ENCODE measurements around the gene TENM4.

TENM4 gene

DNA sequence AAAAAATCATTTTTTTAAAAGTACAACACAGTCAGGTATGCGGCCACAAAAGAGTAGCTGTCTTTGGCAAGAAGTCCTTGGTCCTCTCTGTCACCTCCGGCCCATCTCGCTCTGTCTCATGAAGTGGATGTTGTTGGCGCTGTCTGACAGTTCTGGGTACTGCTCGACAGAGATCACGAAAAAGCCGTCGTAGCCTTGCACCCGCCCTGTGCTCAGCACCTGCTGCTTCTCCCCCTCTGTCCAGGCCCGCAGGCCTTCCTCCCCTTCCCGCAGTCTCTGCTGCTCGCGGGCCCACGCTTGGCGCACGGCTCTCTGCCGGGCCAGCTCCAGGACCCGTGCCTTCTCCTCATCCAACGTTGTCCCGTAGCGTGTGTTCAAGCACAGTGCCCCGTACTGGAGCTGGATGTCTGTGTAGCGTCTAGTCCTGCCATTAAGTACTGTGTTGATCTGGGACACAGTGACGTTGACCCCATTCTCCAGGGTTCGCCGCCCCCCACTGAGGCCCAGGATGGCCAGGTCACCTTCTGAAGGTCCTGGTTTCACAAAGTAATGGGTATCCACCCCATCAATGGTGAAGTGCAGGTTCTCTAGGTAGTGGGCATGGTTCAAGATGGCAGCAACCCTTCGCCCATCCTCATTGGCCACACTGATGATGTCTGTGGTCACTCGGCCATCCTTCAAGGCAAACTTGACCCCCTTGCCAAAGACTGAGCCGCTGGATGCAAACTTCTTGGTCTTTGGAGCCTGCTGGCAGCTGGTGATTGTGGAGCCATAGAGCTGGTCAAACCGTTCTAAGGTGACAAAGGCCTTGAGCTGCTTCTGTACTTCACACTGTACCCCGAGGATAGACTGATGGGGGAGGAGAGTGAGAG lies 782.6 kb downstream of the TENM4 start:
- DNase-seq (ENCODE audit: low spot score), result no peak

DNA sequence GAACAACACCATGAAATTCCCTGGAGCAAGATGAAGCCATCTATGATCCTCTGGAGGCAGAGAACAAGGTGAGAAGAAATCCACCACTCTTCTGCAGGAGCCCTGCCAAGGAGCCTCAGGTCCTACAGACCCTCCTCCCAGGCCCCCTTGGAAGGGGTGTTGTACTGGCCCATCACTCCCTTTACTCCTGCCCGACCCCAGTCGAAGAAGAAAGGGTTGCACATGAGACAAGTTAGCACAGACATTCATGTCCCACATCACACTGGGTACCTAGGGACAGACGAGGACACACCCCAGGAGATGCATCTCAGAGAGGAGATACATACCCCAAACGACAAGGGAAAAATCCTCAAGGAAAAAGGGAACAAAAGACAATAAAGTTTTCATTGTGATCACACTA lies 783.4 kb downstream of the TENM4 start:
- no peak for DNase-seq (ENCODE audit: low spot score)

DNA sequence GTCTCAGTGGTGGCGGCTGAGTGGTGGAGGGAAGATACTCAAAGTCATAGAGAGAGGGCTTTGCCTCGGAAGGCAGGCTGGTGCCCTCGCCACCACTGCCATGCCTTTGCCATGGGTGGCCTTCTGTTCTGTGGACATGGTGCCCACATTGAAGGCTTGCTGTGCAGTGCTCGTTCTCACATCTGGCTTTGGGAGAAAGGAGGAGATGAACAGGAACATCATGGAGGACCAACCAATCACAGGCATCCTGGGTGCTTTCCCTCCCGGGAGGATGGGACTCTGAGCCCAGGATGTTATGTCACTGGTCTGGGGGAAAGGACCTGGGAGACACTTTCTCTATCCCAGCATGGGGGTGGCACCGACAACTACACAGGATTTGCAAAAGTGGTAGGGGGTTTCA lies 783.8 kb downstream of the TENM4 start:
- no peak for DNase-seq (ENCODE audit: low spot score)

DNA sequence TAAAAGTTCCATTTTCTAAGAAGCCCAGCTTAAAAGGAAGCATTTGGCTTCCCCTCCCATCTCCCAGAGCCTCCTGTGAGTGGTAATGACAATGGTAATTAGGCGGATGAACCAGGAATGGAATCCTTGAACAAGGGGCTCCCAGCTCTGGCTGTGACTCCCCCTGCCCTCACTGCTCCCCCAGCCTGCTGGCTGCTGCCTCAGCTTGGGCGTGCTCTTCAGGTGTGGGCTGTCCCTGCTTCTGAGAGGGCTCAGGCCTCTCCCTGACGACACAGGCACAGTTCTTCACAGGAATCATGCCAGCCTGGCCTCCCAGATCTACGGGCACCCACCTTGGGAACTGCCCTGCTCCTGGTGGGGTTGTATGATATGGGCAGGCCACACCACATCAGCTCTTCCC lies 784.5 kb downstream of the TENM4 start:
- DNase-seq (ENCODE audit: low spot score), result no peak

DNA sequence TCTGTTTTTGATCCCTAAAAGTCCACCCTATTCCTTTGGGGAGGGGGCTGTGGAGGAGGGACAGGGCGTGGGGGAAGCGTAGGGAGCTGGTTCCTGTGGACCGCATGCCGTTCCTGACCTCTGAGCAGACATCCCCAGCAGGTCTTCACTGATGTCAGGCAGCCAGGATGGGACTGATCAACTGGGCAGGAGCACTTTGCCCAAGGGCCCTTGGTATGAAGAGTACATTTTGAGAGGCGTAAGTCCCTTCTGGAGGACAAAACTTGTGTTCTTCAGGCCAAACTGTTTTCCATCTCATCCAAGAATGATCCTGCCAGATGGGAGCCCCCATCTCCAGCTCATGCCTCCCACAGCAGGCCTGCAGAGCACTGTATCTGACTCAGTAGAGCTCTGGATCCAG lies 785.3 kb downstream of the TENM4 start:
- DNase-seq (ENCODE audit: low spot score), result no peak

DNA sequence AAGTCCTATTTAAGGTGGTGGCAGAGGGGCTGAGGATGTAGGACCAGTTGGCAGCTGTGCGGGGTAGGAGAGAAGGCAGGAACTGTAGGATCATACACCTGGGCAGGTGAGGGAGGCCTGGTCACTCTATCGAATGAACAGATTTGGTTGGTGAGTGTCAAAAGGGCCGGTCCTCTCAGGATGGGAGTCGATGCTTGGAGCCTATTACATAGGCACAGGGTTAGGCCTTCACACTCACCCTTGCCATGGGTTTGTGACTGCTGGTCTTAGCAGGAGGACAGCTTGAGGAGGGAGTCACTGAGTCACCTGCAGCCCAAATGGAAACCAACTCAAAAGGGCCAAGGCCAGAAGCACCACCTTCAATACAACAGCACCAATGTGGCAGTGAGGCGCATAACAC lies 786.0 kb downstream of the TENM4 start:
- no peak for DNase-seq (ENCODE audit: low spot score)

DNA sequence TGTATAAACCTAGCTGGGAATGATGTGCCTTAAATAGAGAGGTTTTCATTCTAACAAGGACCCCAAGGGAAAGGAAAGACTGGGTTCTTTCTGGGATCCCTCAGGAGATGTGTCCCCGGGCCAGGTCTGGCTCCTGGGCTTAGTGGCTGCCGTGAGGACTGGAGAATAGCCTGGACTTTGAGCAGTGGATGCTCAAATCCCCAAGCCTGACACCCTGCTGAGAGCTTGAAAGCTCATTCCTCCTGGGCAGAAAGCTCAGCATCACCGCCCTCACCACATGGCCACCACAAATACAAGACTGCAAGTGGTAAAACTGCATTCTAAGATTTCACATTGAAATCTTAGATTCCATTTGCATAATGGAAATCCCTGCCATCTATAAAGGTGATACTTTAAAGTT lies 786.8 kb downstream of the TENM4 start:
- no peak for DNase-seq (ENCODE audit: low spot score)

DNA sequence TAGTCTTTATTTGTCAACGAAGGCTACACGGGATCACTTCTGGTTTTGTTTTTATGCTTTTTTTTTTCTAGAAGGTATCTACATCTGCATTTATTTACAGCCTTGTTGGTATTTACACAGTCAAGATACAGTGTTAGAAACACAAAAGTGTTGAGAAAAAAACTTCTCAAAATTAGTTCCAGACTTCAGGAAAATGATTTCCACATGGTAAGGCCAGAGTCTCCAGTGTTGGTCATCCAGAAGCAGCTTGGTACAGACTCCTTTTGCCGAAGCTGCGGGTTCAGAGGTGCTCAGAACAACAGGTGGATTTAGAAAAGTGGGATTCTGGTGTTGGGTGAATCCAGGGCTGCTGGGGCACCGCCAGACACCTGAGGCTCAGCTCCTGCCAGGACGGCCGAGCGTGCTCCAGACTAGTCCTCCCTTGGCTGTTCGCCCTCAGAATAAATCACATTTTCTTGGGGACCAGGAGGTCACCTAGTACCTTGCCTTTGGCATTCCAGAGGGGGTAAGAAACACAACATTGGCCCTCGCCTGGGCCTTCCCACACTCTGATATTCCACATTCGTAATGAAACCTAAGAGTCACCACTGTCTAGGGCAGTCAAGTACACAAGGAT lies 787.4 kb downstream of the TENM4 start:
- DNase-seq (ENCODE audit: low spot score), result no peak

DNA sequence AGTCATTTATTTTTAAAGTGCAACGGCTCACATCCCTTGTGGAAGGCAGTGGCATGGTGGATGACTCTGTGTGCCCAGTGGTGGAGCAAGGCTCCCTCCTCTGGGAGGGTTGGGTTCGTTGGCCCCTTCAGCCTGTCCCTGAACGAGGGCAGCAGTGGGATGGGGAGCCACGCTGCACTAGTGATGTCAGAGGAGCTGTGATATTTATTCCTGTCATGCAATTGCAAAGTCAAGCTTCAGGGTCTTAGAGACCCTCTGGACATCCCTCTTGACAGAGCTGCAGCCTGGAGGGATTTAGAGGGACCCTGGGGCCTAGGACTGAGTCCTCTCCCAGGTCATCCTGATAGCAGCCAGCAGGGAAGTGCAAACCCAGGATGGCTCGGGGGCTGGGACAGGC lies 788.0 kb downstream of the TENM4 start:
- DNase-seq (ENCODE audit: low spot score), result no peak

DNA sequence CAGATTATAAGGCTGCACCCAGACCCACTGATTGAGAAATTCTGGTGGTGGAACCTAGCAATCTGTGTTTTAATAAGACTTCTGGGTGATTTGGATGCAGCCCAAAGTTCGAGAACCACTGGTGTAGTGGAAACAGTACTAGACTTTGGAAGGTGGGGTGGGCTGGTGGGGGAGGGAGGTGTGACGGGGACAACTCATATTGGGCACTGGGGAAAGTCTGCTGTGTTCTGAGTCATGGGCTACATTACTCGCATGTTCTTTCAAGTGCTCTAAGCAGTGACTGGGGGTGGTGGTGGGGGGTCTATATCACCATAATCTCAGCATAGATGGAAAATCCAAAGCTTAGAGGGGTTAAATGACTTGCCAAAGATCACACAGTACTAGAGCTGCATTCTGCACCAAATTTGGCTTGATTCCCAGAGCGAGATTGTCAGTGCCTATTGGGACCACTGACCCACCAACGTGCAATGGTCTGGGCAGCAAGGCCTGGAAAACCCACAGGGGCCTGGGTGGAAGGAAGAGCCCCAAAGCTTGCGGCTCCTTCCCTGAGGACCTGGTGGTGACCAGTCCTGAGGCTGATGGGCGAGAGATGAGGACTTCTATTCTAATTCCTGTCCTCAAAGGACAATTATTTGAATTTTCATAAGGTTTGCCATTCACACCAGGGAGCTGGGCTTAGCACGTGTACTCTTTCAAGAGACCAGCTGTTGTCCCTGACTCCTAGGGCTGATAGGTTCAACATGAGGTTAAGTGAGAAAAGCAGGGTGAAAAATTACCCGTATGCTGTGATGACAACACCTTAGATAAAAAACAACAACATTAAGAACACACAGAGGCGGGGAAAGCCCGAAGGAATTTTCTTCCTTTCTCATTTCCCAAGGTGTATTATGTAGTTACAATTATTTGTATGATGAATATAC lies 788.6 kb downstream of the TENM4 start:
- DNase-seq (ENCODE audit: low spot score), result no peak

DNA sequence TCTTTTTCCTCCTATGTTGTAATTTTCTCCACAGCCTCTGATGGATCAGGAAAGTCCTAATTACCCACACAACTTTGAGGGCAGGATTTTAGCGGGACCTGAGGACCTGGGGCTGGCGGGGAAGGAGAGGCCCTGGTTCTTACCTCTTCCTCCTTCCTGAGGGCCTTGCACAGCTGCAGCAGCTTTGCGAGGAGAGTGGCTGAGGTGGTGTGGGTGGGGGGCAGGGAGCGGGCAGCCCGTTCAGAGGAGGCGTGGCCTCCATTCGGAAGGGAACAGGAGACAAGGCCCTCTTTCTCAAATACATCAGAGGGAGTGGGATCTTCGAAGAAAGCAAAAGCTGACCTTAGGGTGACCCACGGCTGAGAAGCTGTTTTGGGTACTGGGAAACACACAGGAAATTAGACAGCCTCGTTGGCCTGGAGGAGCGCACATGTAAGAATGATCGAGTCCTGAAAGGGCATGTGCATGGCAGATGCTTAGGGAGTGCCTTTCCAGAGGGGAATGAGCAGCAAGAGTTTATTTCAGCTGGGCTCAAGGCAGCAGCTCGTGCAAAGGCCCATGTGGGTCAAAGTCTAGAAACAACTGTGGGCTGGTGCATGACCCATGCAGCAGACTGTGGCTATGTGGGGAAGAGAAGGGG lies 789.6 kb downstream of the TENM4 start:
- no peak for DNase-seq (ENCODE audit: low spot score)

DNA sequence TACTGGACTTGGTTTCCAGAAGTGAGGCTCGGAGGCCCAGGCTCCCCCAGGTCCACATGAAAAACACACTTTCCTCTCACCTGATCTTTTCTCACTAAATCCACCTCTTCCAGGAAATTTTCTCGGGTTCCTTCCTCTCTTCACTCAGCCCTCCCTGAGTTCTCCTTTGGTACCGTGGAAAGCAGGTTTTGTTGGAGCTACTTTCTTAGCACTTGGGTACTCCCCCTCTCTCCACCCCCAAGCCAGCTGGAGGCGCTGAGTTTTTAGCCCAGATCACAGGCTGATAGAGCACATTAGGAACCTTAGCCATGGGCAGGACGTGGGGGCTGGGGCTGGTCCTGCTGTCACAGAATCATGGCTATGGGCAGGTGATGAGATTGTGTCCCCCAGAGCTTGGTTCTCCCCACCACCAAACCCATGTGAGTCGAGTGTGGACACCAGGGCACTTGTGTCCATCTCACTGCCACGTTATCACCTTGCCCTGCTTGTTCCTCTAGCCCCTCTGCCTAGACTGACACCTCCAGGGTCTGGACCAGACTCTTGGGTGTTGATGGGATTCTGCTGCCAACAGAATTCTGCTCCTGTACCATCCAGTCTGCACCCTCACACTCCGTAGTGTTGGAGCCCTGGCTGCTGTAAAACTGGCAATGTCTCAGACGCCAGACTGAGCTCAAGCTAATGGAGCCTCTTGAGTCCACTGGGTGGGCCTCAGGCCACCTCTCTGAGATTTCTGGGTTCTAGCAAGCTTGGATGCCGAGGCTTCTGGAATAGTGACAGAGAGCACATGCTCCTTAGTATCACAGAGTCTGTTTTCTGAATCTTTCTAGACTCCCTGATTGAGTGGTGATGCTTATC lies 791.2 kb downstream of the TENM4 start:
- no peak for DNase-seq (ENCODE audit: low spot score)

DNA sequence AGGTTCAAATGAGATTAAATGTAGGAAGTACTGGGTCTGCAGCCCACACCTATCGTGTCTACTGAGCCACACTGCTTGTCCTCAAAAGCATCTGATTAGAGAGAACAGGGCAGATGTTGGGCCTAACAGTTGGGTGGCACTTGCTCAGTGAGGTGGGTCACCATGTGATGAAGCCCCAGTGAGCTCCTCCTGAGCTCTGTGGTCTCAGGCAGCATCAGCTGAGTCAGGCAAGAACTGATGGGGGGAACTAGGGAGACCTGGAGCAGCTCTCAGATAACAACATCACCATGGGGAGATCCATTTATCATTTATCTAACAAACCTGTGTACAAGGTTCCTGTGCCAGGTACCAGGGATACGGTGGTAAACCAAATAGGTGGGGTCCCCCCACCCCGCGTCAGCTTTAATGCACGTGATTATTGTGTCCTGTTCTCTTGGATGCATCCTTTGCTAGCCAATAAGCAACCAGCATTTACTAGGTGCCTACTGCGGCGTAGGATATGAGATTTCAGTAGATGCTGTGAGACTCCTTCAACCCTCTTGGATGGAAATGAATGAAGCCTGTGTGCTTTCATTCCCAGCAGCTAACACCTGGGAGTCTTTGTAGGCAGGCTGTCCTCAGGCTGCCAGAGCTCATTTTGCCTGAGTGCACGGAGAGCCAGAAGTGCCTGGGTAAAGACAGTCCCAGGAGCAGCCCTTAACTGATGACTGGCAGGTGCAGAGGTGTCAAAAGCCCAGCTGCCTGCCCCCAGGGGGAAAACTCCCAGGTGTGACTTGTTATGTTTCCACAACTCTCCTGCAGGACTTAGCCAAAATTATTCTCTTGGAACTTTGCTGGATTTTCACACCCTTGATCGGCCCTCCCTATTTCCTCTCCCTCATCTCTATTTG lies 792.6 kb downstream of the TENM4 start:
- DNase-seq (ENCODE audit: low spot score), result no peak

DNA sequence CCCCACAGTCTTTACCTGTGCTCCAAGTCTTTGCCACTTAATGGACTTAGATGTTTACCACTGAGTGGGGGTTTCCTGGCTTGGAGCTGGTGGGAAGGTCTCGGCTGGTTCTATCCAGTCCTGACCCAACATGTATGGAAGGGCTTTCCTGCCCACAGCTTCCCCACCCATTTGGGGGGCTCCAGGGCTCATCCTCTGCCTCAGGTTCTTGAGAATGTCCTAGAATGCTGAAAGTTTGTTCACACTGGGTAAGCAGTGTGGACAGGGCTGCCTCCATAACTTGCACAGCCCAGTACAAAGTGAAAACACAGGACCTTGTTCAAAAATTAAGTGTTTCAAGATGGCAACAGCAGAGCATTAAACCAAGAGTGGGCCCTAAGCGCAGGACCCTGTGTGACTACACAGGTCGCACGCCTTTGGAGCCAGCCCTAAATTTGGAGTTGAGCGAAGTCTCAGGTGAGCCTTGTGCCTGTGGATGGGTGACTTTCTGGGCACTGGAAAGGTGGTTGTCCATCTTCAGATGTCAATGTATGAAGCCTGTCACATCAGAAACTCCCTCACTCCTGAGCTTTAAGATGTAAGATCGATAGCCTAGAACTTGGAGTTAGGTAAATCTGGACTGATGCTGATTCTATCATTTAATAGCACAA lies 793.4 kb downstream of the TENM4 start:
- DNase-seq (ENCODE audit: low spot score), result no peak

DNA sequence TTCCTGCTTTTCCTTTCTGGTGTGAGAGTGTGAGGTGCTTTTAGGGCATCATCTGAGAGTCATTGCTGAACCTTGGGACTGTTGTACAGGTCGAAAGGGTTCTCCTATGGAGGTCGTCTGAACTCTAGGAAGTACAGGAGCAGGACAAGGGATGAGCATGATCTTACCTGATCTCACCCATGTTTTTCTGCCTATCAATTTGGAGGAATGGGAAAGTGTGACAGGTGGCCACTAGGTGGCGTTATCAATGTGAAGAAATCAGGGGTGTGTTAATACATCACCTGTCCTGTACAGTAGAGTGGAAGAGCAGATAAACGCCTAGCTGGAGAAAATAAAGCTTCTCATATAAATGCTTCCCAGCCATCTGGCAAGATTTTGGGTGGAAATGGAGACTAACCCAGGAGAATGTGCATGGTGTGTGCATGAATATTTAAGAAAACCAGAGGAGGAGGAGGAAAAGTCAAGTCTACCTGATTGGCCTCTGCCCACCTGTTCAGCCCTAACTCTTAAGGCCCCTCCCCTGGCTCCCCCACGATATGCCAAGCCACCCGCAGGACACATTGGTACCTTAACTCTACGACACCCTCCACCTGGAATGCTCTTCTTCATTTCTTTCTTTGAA lies 794.2 kb downstream of the TENM4 start:
- DNase-seq (ENCODE audit: low spot score), result peak; percentile 55

DNA sequence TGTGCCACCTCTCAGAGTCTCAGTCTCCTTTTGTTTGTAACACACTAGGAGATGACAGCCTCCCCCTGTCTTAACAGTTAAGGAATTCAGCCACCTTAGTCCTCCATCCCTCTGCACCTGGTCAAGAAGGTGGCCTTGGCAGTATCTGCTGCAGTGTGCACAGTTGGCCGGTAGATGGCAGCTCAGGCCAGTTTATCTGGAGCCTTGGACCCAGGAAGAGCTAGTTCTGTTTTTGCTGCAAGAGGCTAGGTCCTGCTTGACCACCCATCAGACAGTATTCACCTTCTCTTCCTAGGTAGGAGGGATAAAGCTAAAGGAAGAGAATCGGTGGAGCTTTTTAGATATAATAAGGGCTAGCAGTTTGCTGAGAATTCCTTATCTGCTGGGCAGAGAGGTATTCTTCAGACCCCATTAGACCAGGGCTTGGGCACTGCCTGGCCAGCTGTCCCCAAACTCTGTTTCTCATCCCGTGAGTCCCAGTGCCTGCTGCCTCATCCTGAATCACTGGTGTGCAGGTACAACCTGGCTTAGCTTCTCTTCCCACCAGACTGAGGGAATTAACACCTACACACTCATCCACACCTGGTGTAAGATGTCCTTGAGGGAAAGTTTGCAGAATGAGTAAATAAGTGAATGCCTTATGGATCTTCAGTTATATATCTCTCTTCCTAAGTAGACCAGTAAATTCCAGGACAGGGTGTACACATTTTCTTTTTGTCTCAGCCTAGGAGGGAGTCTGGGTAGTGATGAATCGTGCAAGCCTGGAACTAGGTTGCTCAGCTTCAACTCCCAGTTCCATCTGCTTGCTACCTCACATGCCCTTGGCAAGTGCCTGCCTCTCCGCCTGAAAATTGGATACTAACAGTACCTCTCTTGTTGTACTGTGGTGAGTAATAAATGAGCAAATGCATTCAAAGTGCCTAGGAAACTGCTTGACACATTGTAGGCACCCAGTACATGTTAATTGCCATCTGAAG lies 795.3 kb downstream of the TENM4 start:
- DNase-seq (ENCODE audit: low spot score), result peak; percentile 67

DNA sequence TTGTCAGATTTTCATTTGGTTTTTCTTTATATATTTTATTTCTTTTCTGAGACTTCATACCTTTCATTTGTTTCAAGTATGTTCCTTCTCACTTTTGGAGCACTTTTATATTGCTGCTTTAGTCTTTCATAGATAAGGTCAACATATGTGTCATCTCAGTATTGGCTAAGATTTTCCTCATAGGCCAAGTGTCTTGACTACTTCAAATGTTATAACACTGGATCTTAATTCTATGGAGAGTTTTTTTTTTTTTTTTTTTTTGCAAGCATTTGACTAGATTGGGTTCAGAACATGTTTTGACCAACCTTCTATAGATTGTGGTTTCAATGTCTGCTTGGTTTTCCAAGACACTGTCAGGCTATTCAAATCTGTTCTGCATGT lies 797.2 kb downstream of the TENM4 start:
- DNase-seq (ENCODE audit: low spot score), result no peak
